GM12878 (cell line): ENCODE results near the gene TMEM138. TPM values are rescaled to one million over a fixed set of nuclear protein-coding genes. Genes with fewer than 3 reads are reported as not detected.
A peak's percentile ranks its signal among the peaks of the same experiment; 100 is the strongest.

ENCODE experiments used
- ASH2L ChIP-seq: fragments of 300-600, 200-600 bp; sonication (generic); IDR thresholded peaks from 2 replicates; pipeline ENCODE4 v1.6.1; 2017; ENCODE audit warnings: low read depth, mild to moderate bottlenecking, borderline replicate concordance
- BCL11A ChIP-seq: IDR thresholded peaks from 2 replicates; pipeline ENCODE4 v1.6.1; 2011; ENCODE audit warnings: low read depth, low read length
- CHD2 ChIP-seq: IDR thresholded peaks from 2 replicates; pipeline ENCODE4 v1.6.1; 2011; ENCODE audit warnings: low read depth, low read length, improper control_type of control experiment, borderline replicate concordance
- EZH2 ChIP-seq: IDR thresholded peaks from 2 replicates; pipeline ENCODE4 v1.6.1; 2012; ENCODE audit warnings: low read depth, mild to moderate bottlenecking, control low read depth, inconsistent platforms, low read length, borderline replicate concordance; ENCODE audit not compliant: control insufficient read depth
- HCFC1 ChIP-seq: fragments of 150-350 bp; IDR thresholded peaks from 2 replicates; pipeline ENCODE4 v1.6.1; 2014; ENCODE audit warnings: low read length
- HDGF ChIP-seq: fragments of 450-650 bp; IDR thresholded peaks from 2 replicates; pipeline ENCODE4 v1.6.1; 2016; ENCODE audit warnings: antibody characterized with exemption
- IKZF2 ChIP-seq, 2 experiments: fragments of 450-650 bp; IDR thresholded peaks; 2 replicates each; pipeline ENCODE4 v1.6.1; 2017; ENCODE audit warnings: mild to moderate bottlenecking in 2 of 2, moderate library complexity in 2 of 2
- KDM1A ChIP-seq: fragments of 200-600 bp; sonication (generic); IDR thresholded peaks from 2 replicates; pipeline ENCODE4 v1.6.1; 2016; ENCODE audit warnings: borderline replicate concordance
- MXI1 ChIP-seq: fragments of 150-350 bp; IDR thresholded peaks from 2 replicates; pipeline ENCODE4 v1.6.1; 2011; ENCODE audit warnings: low read depth, mild to moderate bottlenecking, inconsistent platforms, low read length, improper control_type of control experiment
- MYC ChIP-seq: IDR thresholded peaks from 2 replicates; pipeline ENCODE4 v1.6.1; 2011; ENCODE audit warnings: mild to moderate bottlenecking, low read length, moderate library complexity, inconsistent platforms; ENCODE audit not compliant: insufficient read depth, insufficient replicate concordance, insufficient read length, severe bottlenecking
- NFYA ChIP-seq: IDR thresholded peaks from 2 replicates; pipeline ENCODE4 v1.6.1; 2011; ENCODE audit warnings: low read depth, mild to moderate bottlenecking, low read length, improper control_type of control experiment, borderline replicate concordance
- NR2C2 ChIP-seq: IDR thresholded peaks from 2 replicates; pipeline ENCODE4 v1.6.1; 2011; ENCODE audit warnings: borderline replicate concordance, low read depth; ENCODE audit not compliant: control insufficient read depth, insufficient read length
- POLR2AphosphoS5 ChIP-seq: IDR thresholded peaks from 2 replicates; pipeline ENCODE4 v1.6.1; 2011; ENCODE audit warnings: mild to moderate bottlenecking, low read length, inconsistent platforms
- POU2F2 ChIP-seq: IDR thresholded peaks from 3 replicates; pipeline ENCODE4 v1.6.1; 2011; ENCODE audit warnings: low read depth, mild to moderate bottlenecking, low read length, borderline replicate concordance
- RELA ChIP-seq: fragments of 450-650 bp; IDR thresholded peaks from 2 replicates; pipeline ENCODE4 v1.8.0; 2014; ENCODE audit warnings: borderline replicate concordance; ENCODE audit not compliant: partially characterized antibody
- RFX5 ChIP-seq: IDR thresholded peaks from 2 replicates; pipeline ENCODE4 v1.6.1; 2011; ENCODE audit warnings: low read depth, low read length, improper control_type of control experiment
- RUNX3 ChIP-seq: IDR thresholded peaks from 2 replicates; pipeline ENCODE4 v1.6.1; 2012; ENCODE audit warnings: low read length, inconsistent platforms
- SIN3A ChIP-seq: IDR thresholded peaks from 2 replicates; pipeline ENCODE4 v1.6.1; 2012; ENCODE audit warnings: low read depth, low read length, improper control_type of control experiment
- SMAD1 ChIP-seq: fragments of 450-650 bp; IDR thresholded peaks from 2 replicates; pipeline ENCODE4 v1.6.1; 2018; ENCODE audit warnings: mild to moderate bottlenecking, low read depth; ENCODE audit not compliant: partially characterized antibody
- SMARCA5 ChIP-seq: fragments of 450-650 bp; IDR thresholded peaks from 2 replicates; pipeline ENCODE4 v1.6.1; 2017; ENCODE audit warnings: mild to moderate bottlenecking
- STAT3 ChIP-seq: IDR thresholded peaks from 2 replicates; pipeline ENCODE4 v1.6.1; 2011; ENCODE audit warnings: low read depth, low read length, improper control_type of control experiment
- SUPT20H ChIP-seq: IDR thresholded peaks from 2 replicates; pipeline ENCODE4 v1.6.1; 2011; ENCODE audit warnings: low read depth, mild to moderate bottlenecking, low read length, moderate library complexity, borderline replicate concordance; ENCODE audit not compliant: control insufficient read depth
- ZBED1 ChIP-seq: IDR thresholded peaks from 2 replicates; pipeline ENCODE4 v1.6.1; 2016; ENCODE audit warnings: borderline replicate concordance
- ZBTB33 ChIP-seq: fragments of 450-650 bp; IDR thresholded peaks from 2 replicates; pipeline ENCODE4 v1.6.1; 2017; ENCODE audit warnings: mild to moderate bottlenecking
- polyA plus RNA-seq, 11 experiments: library from polyadenylated mRNA; depleted of rRNA in 4 of 11; unstranded in 6 of 11; stranded (reverse) in 5 of 11; fragments of >200 nt; fragmentation: Nextera tagmentation in 4 of 11; fragmentation: Illumina TruSeq in 1 of 11; extraction: Ambion mirVana in 4 of 11; extraction: Trizol in 1 of 11; gene quantifications; 1 replicate in 1 of 11; 2 replicates in 10 of 11; pipeline versions ENCODE4 v1.2.1 to v1.2.3, GENCODE V29; 2011 to 2016; ENCODE audit warnings: inconsistent platforms in 2 of 11, missing spikeins in 2 of 11, low read depth in 1 of 11
- total RNA-seq, 4 experiments: library from RNA; depleted of rRNA in 3 of 4; stranded (reverse); fragments of >200 nt in 3 of 4; fragmentation: Illumina TruSeq in 1 of 4; extraction: Trizol in 1 of 4; gene quantifications; 2 replicates each; pipeline versions ENCODE4 v1.2.1 to v1.2.3, GENCODE V29; 2013 to 2021
- TF ChIP-seq, protein P1 (sequence below): fragments of 450-650 bp; IDR thresholded peaks from 2 replicates; pipeline ENCODE4 v1.6.1; 2016; ENCODE audit warnings: mild to moderate bottlenecking
- TF ChIP-seq, protein P2 (sequence below): fragments of 450-650 bp; IDR thresholded peaks from 2 replicates; pipeline ENCODE4 v1.6.1; 2014; ENCODE audit warnings: mild to moderate bottlenecking
- TF ChIP-seq, protein P3 (sequence below): IDR thresholded peaks from 2 replicates; pipeline ENCODE4 v1.6.1; 2012; ENCODE audit warnings: low read depth, low read length, improper control_type of control experiment

The TMEM138 gene
- total and polyA plus RNA-seq, 10 of the 15 experiments (the other 5 are each of a cell fraction or from before 2014, with no cell fraction given): 28.5 to 116 (median 73.4) TPM

GRCh38 chr11:61369372-61370348, 7.5 kb downstream of the TMEM138 start (continued):
- TF ChIP-seq RFX5: no peak
- TF ChIP-seq NFYA: no peak
- no peak for TF ChIP-seq EZH2
- TF ChIP-seq CHD2: peak; percentile 79; the same call in 1 of the 2 replicates
- TF ChIP-seq MXI1: no peak
- no peak for TF ChIP-seq SIN3A
- TF ChIP-seq KDM1A: no peak
- no peak for TF ChIP-seq ZBTB33
- no peak for TF ChIP-seq RELA
- TF ChIP-seq POLR2AphosphoS5: peak; percentile 27; the same call in 1 of the 2 replicates
- no peak for TF ChIP-seq NR2C2
- no peak for TF ChIP-seq SMAD1
- TF ChIP-seq ZBED1: peak; percentile 47; the same call in 1 of the 2 replicates
- no peak for TF ChIP-seq SUPT20H
- TF ChIP-seq, protein P1, sequence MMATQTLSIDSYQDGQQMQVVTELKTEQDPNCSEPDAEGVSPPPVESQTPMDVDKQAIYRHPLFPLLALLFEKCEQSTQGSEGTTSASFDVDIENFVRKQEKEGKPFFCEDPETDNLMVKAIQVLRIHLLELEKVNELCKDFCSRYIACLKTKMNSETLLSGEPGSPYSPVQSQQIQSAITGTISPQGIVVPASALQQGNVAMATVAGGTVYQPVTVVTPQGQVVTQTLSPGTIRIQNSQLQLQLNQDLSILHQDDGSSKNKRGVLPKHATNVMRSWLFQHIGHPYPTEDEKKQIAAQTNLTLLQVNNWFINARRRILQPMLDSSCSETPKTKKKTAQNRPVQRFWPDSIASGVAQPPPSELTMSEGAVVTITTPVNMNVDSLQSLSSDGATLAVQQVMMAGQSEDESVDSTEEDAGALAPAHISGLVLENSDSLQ: peak; percentile 84
- TF ChIP-seq HDGF: no peak
- TF ChIP-seq MYC: no peak
- no peak for TF ChIP-seq STAT3
- TF ChIP-seq HCFC1: no peak
- TF ChIP-seq, protein P2, sequence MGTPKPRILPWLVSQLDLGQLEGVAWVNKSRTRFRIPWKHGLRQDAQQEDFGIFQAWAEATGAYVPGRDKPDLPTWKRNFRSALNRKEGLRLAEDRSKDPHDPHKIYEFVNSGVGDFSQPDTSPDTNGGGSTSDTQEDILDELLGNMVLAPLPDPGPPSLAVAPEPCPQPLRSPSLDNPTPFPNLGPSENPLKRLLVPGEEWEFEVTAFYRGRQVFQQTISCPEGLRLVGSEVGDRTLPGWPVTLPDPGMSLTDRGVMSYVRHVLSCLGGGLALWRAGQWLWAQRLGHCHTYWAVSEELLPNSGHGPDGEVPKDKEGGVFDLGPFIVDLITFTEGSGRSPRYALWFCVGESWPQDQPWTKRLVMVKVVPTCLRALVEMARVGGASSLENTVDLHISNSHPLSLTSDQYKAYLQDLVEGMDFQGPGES: no peak
- TF ChIP-seq ASH2L: no peak
- TF ChIP-seq POU2F2: peak; percentile 86; the same call in 2 of the 3 replicates
- peak; percentile 97 for TF ChIP-seq IKZF2 (IDR thresholded peaks at IDR 0.05)
- peak; percentile 60 for TF ChIP-seq SMARCA5
- TF ChIP-seq, protein P3, sequence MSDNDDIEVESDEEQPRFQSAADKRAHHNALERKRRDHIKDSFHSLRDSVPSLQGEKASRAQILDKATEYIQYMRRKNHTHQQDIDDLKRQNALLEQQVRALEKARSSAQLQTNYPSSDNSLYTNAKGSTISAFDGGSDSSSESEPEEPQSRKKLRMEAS: no peak
- TF ChIP-seq RUNX3: peak; percentile 95
- peak; percentile 93 for TF ChIP-seq BCL11A
